GM23338 (cell line): ENCODE measurements around the gene NRIP3. TPM values are rescaled to one million over a fixed set of nuclear protein-coding genes. Genes with fewer than 3 reads are reported as not detected.
"Not testable (repeated sequence)": the region's sequence is repeated elsewhere in the genome, so short reads cannot be mapped to it uniquely, and the experiment has no call there.

Experiments used
- ATAC-seq: fragments of 200-7000 bp; cut with Tn5 transposase; 3 replicates; pipeline ENCODE4 v1.9.1; 2020
- DNase-seq: peaks from one replicate; pipeline ENCODE4 v3.0.0-alpha.2; 2015; ENCODE audit warnings: low spot score
- H2AFZ ChIP-seq: fragments of 200-600 bp; sonication (generic); 2 replicates; pipeline ENCODE4 v1.8.0; 2016; ENCODE audit warnings: antibody characterized with exemption, mild to moderate bottlenecking, moderate library complexity
- H3F3A ChIP-seq: fragments of 200-600 bp; sonication (generic); replicated peaks from 2 replicates; pipeline ENCODE4 v1.8.0; 2017; ENCODE audit warnings: antibody characterized with exemption, mixed run types, low read depth
- H3K27ac ChIP-seq: fragments of 200-600 bp; sonication (generic); 2 replicates; pipeline ENCODE4 v1.6.1; 2016; ENCODE audit warnings: low read depth
- H3K27me3 ChIP-seq: fragments of 200-600 bp; sonication (generic); 2 replicates; pipeline ENCODE4 v1.8.0; 2016; ENCODE audit warnings: mild to moderate bottlenecking, mixed run types, moderate library complexity; ENCODE audit not compliant: insufficient read depth
- H3K36me3 ChIP-seq: fragments of 200-600 bp; sonication (generic); 2 replicates; pipeline ENCODE4 v1.8.0; 2016; ENCODE audit warnings: mild to moderate bottlenecking; ENCODE audit not compliant: insufficient read depth
- H3K4me1 ChIP-seq: fragments of 200-600 bp; sonication (generic); 2 replicates; pipeline ENCODE4 v1.8.0; 2016; ENCODE audit warnings: mild to moderate bottlenecking, moderate library complexity; ENCODE audit not compliant: insufficient read depth
- H3K4me2 ChIP-seq: fragments of 200-600 bp; sonication (generic); 2 replicates; pipeline ENCODE4 v1.7.1; 2017; ENCODE audit warnings: mixed run types
- H3K4me3 ChIP-seq: fragments of 200-600 bp; sonication (generic); 2 replicates; pipeline ENCODE4 v1.6.1; 2016; ENCODE audit warnings: mixed run types
- H3K79me2 ChIP-seq: fragments of 200-600 bp; sonication (generic); replicated peaks from 2 replicates; pipeline ENCODE4 v1.8.0; 2017; ENCODE audit warnings: mild to moderate bottlenecking; ENCODE audit not compliant: insufficient read depth
- H3K9me2 ChIP-seq: fragments of 200-600 bp; sonication (generic); 2 replicates; pipeline ENCODE4 v1.8.0; 2017; ENCODE audit not compliant: insufficient read depth
- H4K20me1 ChIP-seq: fragments of 200-600 bp; sonication (generic); replicated peaks from 2 replicates; pipeline ENCODE4 v1.8.0; 2017; ENCODE audit warnings: mild to moderate bottlenecking; ENCODE audit not compliant: insufficient read depth
- H3K27ac Mint-ChIP-seq: 2 replicates; pipeline ENCODE4 v1.8.0; 2020; ENCODE audit warnings: inconsistent platforms, mild to moderate bottlenecking, moderate library complexity, mixed read lengths
- H3K27me3 Mint-ChIP-seq: 3 replicates; pipeline ENCODE4 v1.8.0; 2022; ENCODE audit warnings: low read depth, mild to moderate bottlenecking, moderate library complexity, mixed read lengths, inconsistent platforms; ENCODE audit not compliant: insufficient read depth, poor library complexity
- H3K36me3 Mint-ChIP-seq: 3 replicates; pipeline ENCODE4 v1.8.0; 2021; ENCODE audit warnings: low read depth, mild to moderate bottlenecking, inconsistent platforms, moderate library complexity, mixed read lengths
- H3K4me1 Mint-ChIP-seq: 3 replicates; pipeline ENCODE4 v1.8.0; 2020; ENCODE audit warnings: mild to moderate bottlenecking, inconsistent platforms, mixed read lengths
- H3K4me3 Mint-ChIP-seq: 3 replicates; pipeline ENCODE4 v1.8.0; 2021; ENCODE audit warnings: moderate library complexity, mild to moderate bottlenecking, inconsistent platforms, mixed read lengths
- H3K9me3 Mint-ChIP-seq: 3 replicates; pipeline ENCODE4 v1.8.0; 2020; ENCODE audit warnings: moderate library complexity, mild to moderate bottlenecking, inconsistent platforms, mixed read lengths
- ETS1 ChIP-seq: IDR thresholded peaks from 2 replicates; pipeline ENCODE4 v1.6.1; 2016; ENCODE audit warnings: antibody characterized with exemption
- EZH2 ChIP-seq: fragments of 200-600 bp; sonication (generic); IDR thresholded peaks from one replicate; pipeline ENCODE4 v1.8.0; 2017; ENCODE audit warnings: antibody characterized with exemption, mild to moderate bottlenecking, low read depth; ENCODE audit not compliant: unreplicated experiment
- EZH2phosphoT487 ChIP-seq: fragments of 200-600 bp; sonication (generic); IDR thresholded peaks from one replicate; pipeline ENCODE4 v1.8.1; 2018; ENCODE audit warnings: antibody characterized with exemption; ENCODE audit not compliant: unreplicated experiment
- POLR2AphosphoS5 ChIP-seq: IDR thresholded peaks from 2 replicates; pipeline ENCODE4 v1.6.1; 2016; ENCODE audit warnings: antibody characterized with exemption, low read depth
- ZNF462 ChIP-seq: fragments of 250-450 bp; sonication (Bioruptor Pico); IDR thresholded peaks from 2 replicates; pipeline ENCODE4 v1.5.0; 2020; ENCODE audit warnings: mild to moderate bottlenecking, moderate library complexity
- polyA plus RNA-seq: library from polyadenylated mRNA; unstranded; fragments of >200 nt; fragmentation: Nextera tagmentation; extraction: Ambion mirVana; gene quantifications from 2 replicates; pipeline ENCODE4 v1.2.1, GENCODE V29; 2016
- total RNA-seq: library from RNA; depleted of rRNA; stranded (reverse); fragments of >200 nt; shearing (Covaris generic); gene quantifications from 2 replicates; pipeline ENCODE4 v1.2.3, GENCODE V29; 2014

The NRIP3 gene
- total and polyA plus RNA-seq, 2 experiments from 2014 or later, result 3.0 to 7.9 TPM

GRCh38 chr11:9009538-9009937, 5.7 kb upstream of the NRIP3 start:
- not testable (repeated sequence) for H3K4me3 ChIP-seq, H3K4me2 ChIP-seq, ATAC-seq, H2AFZ ChIP-seq, H3K27ac ChIP-seq, H3K36me3 ChIP-seq, H3K27ac Mint-ChIP-seq, H3K36me3 Mint-ChIP-seq, H3K9me2 ChIP-seq, H3K4me1 ChIP-seq, H3F3A ChIP-seq, H3K9me3 Mint-ChIP-seq, H3K4me1 Mint-ChIP-seq, H4K20me1 ChIP-seq, H3K4me3 Mint-ChIP-seq, H3K79me2 ChIP-seq, DNase-seq
- H3K27me3 Mint-ChIP-seq, result peaks cover 16% of the 10 kb centered on the region
- peaks cover 29% of the 10 kb centered on the region for H3K27me3 ChIP-seq

- Histone ChIP-seq H3K4me1 (peaks cover 3% of the 10 kb centered on the region; the same call in 1 of the 2 replicates), H3K4me2 (no peak overlapping the region), H3K9me2 (no peaks in the 10 kb centered on the region), H3K79me2 (no peaks in the 10 kb centered on the region), H3K36me3 (no peaks in the 10 kb centered on the region), H4K20me1 (no peaks in the 10 kb centered on the region), H2AFZ (no peak overlapping the region), H3F3A (peaks cover 6% of the 10 kb centered on the region), H3K27me3 (peaks cover 38% of the 10 kb centered on the region), H3K27ac (no peak overlapping the region), H3K4me3 (no peak overlapping the region)
- DNase-seq (no peak), ATAC-seq (no peak)
- no peak for TF ChIP-seq POLR2AphosphoS5
- TF ChIP-seq ETS1, result no peak
- no peak for TF ChIP-seq EZH2phosphoT487
- no peak for TF ChIP-seq EZH2
- no peak for TF ChIP-seq ZNF462 (CRISPR knock-in tag)
- peaks cover 9% of the 10 kb centered on the region; the same call in 2 of the 3 replicates for H3K4me1 Mint-ChIP-seq
- H3K4me3 Mint-ChIP-seq, result no peak overlapping the region
- H3K27me3 Mint-ChIP-seq, result peaks cover 16% of the 10 kb centered on the region
- no peak overlapping the region for H3K27ac Mint-ChIP-seq
- no peaks in the 10 kb centered on the region; the same call in 2 of the 3 replicates for H3K36me3 Mint-ChIP-seq
- H3K9me3 Mint-ChIP-seq, result peaks cover 8% of the 10 kb centered on the region; the same call in 1 of the 3 replicates
Measured at GRCh38 chr11:9008661-9009060, 4.9 kb upstream of the NRIP3 start.
